K562 (cell line): Measurements from ENCODE around the gene LGSN. TPM values are rescaled to one million over a fixed set of nuclear protein-coding genes. Genes with fewer than 3 reads are reported as not detected.
"Not testable (repeated sequence)": the region's sequence is repeated elsewhere in the genome, so short reads cannot be mapped to it uniquely, and the experiment has no call there.

Experiments used
- ATAC-seq: fragments of 200-7000 bp; cut with Tn5 transposase; 3 replicates; pipeline ENCODE4 v1.9.1; 2020; ENCODE audit warnings: moderate library complexity
- BruUV-seq: library from RNA; stranded (reverse); fragments of 400-500 nt; replicated peaks from 2 replicates; lab custom pipeline; 2021; lab: Mats Ljungman, UMichigan
- CTCF ChIA-PET: fragments of 300-600 bp; formaldehyde crosslinking; extraction: SDS; loops from one replicate; lab custom pipeline; 2021; ENCODE audit warnings: low intra/inter-chr PET ratio; lab: Yijun Ruan, JAX
- POLR2A ChIA-PET: fragments of 300-600, 350-650 bp; sonication (Branson Sonifier 250); formaldehyde crosslinking; extraction: SDS; loops from one replicate; lab custom pipeline; 2021; ENCODE audit warnings: antibody characterized with exemption, inconsistent platforms; lab: Yijun Ruan, JAX
- DNase-seq, 4 experiments: peaks; one replicate each; pipeline versions ENCODE4 v3.0.0 to v3.0.0-alpha.2; 2011 to 2018; ENCODE audit warnings: low spot score in 3 of 4, mixed read lengths in 3 of 4; ENCODE audit errors: extremely low read depth in 1 of 4
- FAIRE-seq: peaks from 2 replicates; lab custom pipeline; 2011; peaks lifted over from hg19 to GRCh38; lab: Jason Lieb, UNC
- H2AFZ ChIP-seq: 2 replicates; pipeline ENCODE4 v1.6.0; 2011; ENCODE audit warnings: low read depth, low read length, control low read depth, inconsistent platforms
- H3K27ac ChIP-seq: fragments of 200-600 bp; 3 replicates; pipeline ENCODE4 v1.8.0; 2011; ENCODE audit warnings: low read depth, mild to moderate bottlenecking, control low read depth, inconsistent platforms, low read length, moderate library complexity, mixed read lengths; ENCODE audit errors: extremely low read depth
- H3K27me3 ChIP-seq, 2 experiments: fragments of 300-600 bp in 1 of 2; 2 replicates in 1 of 2; 3 replicates in 1 of 2; pipeline versions ENCODE4 v1.6.0 to v1.8.0; 2011; ENCODE audit warnings: inconsistent platforms in 2 of 2, low read length in 2 of 2, mild to moderate bottlenecking in 1 of 2, mixed read lengths in 1 of 2, moderate library complexity in 1 of 2; ENCODE audit not compliant: control insufficient read depth in 2 of 2, insufficient read depth in 2 of 2
- H3K36me3 ChIP-seq: fragments of 300-600 bp; 3 replicates; pipeline ENCODE4 v1.8.0; 2011; ENCODE audit warnings: mild to moderate bottlenecking, low read length, inconsistent platforms; ENCODE audit not compliant: control insufficient read depth, insufficient read depth
- H3K4me1 ChIP-seq, 2 experiments: fragments of 200-600 bp in 1 of 2; replicated peaks in 1 of 2; 2 replicates in 1 of 2; 3 replicates in 1 of 2; pipeline versions ENCODE4 v1.5.1 to v1.8.0; 2011; ENCODE audit warnings: inconsistent platforms in 2 of 2, low read length in 2 of 2, mild to moderate bottlenecking in 1 of 2, mixed read lengths in 1 of 2, moderate library complexity in 1 of 2; ENCODE audit not compliant: control insufficient read depth in 2 of 2, insufficient read depth in 2 of 2
- H3K4me2 ChIP-seq: 2 replicates; pipeline ENCODE4 v1.6.1; 2011; ENCODE audit warnings: low read length, control low read depth, inconsistent platforms, mixed read lengths; ENCODE audit not compliant: insufficient read depth
- H3K4me3 ChIP-seq: fragments of 200-600 bp; sonication (generic), shearing (Covaris generic); 2 replicates; pipeline ENCODE4 v1.5.1; 2016; ENCODE audit warnings: control low read depth, inconsistent platforms
- H3K79me2 ChIP-seq: fragments of 200-600 bp; 3 replicates; pipeline ENCODE4 v1.8.0; 2011; ENCODE audit warnings: low read length, inconsistent platforms; ENCODE audit not compliant: control insufficient read depth, insufficient read depth
- H3K9ac ChIP-seq, 2 experiments: 2 replicates each; pipeline versions ENCODE4 v1.6.0 to v1.6.1; 2011; ENCODE audit warnings: low read depth in 2 of 2, low read length in 2 of 2, control low read depth in 1 of 2, inconsistent platforms in 1 of 2, mild to moderate bottlenecking in 1 of 2, mixed read lengths in 1 of 2; ENCODE audit not compliant: insufficient read depth in 1 of 2
- H3K9me1 ChIP-seq: one replicate; pipeline ENCODE4 v1.6.0; 2011; ENCODE audit warnings: inconsistent platforms, mild to moderate bottlenecking, low read length, moderate library complexity; ENCODE audit not compliant: control insufficient read depth, insufficient read depth
- H3K9me3 ChIP-seq: replicated peaks from 2 replicates; pipeline ENCODE4 v1.5.1; 2011; ENCODE audit warnings: low read depth, low read length, inconsistent platforms; ENCODE audit not compliant: control insufficient read depth, insufficient read depth
- H4K20me1 ChIP-seq: replicated peaks from 2 replicates; pipeline ENCODE4 v1.6.1; 2011; ENCODE audit warnings: low read length, inconsistent platforms, mixed read lengths; ENCODE audit not compliant: control insufficient read depth, insufficient read depth
- ZNF146 ChIP-seq: IDR thresholded peaks from one replicate; pipeline ENCODE4 v1.6.1; 2018; ENCODE audit warnings: missing compliant biosample characterization; ENCODE audit not compliant: unreplicated experiment
- ZNF583 ChIP-seq: fragments of 250-450 bp; sonication (Bioruptor Pico); IDR thresholded peaks from 2 replicates; pipeline ENCODE4 v1.4.0; 2020
- ZNF695 ChIP-seq: fragments of 450-650 bp; formaldehyde crosslinking; IDR thresholded peaks from 2 replicates; pipeline ENCODE4 v1.4.0; 2020; ENCODE audit warnings: mild to moderate bottlenecking, moderate library complexity
- ZSCAN29 ChIP-seq: fragments of 450-650 bp; IDR thresholded peaks from 2 replicates; pipeline ENCODE4 v1.6.1; 2017
- WGBS: fragments of 100-300 bp; shearing (Covaris generic); methylation state at CpG from one replicate; pipeline ENCODE4 v1.1.6; 2016; ENCODE audit warnings: low coverage, mixed read lengths; ENCODE audit not compliant: insufficient coverage; ENCODE audit errors: missing lambda C conversion rate; 5-methylcytosine and 5-hydroxymethylcytosine counted together
- in situ Hi-C: fragments of 300-500 bp; cut with MboI; formaldehyde crosslinking; loops from 4 replicates; pipeline ENCODE4 v1.15.0; 2018; ENCODE audit warnings: inconsistent platforms, mixed read lengths
- intact Hi-C: fragments of 100-400 bp; cut with micrococcal nuclease; formaldehyde crosslinking; loops from 2 replicates; pipeline ENCODE4 v1.14.2; 2022
- polyA plus RNA-seq, 8 experiments: library from polyadenylated mRNA; depleted of rRNA in 4 of 8; stranded (reverse) in 5 of 8; unstranded in 3 of 8; fragments of >200 nt; fragmentation: Nextera tagmentation in 2 of 8; fragmentation: Illumina TruSeq in 1 of 8; extraction: Ambion mirVana in 2 of 8; extraction: Trizol in 1 of 8; gene quantifications; 2 replicates each; pipeline versions ENCODE4 v1.2.1 to v1.2.3, GENCODE V29; 2011 to 2014; ENCODE audit warnings: inconsistent platforms in 1 of 8, missing spikeins in 1 of 8
- total RNA-seq, 7 experiments: library from RNA; depleted of rRNA in 6 of 7; stranded (reverse); fragments of >200 nt in 6 of 7; fragmentation: Illumina TruSeq in 2 of 7; extraction: Trizol in 2 of 7; gene quantifications; 2 replicates each; pipeline versions ENCODE4 v1.2.1 to v1.2.3, GENCODE V29; 2011 to 2021; ENCODE audit warnings: low replicate concordance in 1 of 7

LGSN gene
- total and polyA plus RNA-seq, 9 of the 15 experiments (the other 6 are each of a cell fraction or from before 2014, with no cell fraction given) = 0.01 TPM; not detected in 8

DNA sequence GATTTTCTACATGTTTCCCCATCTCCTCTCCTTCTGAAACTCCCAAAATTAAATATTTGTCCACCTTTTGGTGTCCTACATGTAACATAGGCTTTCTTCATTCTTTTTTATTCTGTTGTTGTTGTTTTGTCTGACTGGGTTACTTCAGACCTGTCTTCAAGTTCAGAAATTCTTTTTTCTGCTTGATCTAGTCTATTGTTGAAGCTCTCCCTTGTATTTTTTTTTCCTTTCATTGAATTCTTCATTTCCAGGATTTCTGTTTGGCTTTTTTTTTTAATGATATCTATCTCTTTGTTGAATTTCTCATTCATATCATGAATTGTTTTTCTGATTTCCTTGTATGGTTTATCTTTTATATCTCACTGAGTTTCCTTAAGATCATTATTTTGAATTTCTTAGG is 20.6 kb upstream of the LGSN start:
- H2AFZ ChIP-seq = no peak overlapping the region
- H3K36me3 ChIP-seq = no peaks in the 10 kb centered on the region
- BruUV-seq = no TSS peak
- H3K9me3 ChIP-seq = no peaks in the 10 kb centered on the region
- in situ Hi-C loops = no loop called here
- intact Hi-C loops = no loop called here
- ChIA-PET CTCF (no interaction called here), POLR2A (no interaction called here)
- no peak overlapping the region for H3K4me3 ChIP-seq
- no peaks in the 10 kb centered on the region for H4K20me1 ChIP-seq
- no peak for TF ChIP-seq ZNF583 (CRISPR knock-in tag)
- TF ChIP-seq ZNF695 (CRISPR knock-in tag) = no peak
- no peak for TF ChIP-seq ZSCAN29
- TF ChIP-seq ZNF146 (CRISPR knock-in tag) = no peak
- no peak for ATAC-seq
- H3K79me2 ChIP-seq = no peaks in the 10 kb centered on the region
- H3K27me3 ChIP-seq = no peaks in the 10 kb centered on the region
- H3K4me1 ChIP-seq = no peaks in the 10 kb centered on the region
- H3K27ac ChIP-seq = no peak overlapping the region
- DNase-seq = no peak
- no peak overlapping the region for H3K4me2 ChIP-seq
- no peak overlapping the region for H3K9ac ChIP-seq
- no peak for FAIRE-seq
- H3K9me1 ChIP-seq = no peaks in the 10 kb centered on the region

DNA sequence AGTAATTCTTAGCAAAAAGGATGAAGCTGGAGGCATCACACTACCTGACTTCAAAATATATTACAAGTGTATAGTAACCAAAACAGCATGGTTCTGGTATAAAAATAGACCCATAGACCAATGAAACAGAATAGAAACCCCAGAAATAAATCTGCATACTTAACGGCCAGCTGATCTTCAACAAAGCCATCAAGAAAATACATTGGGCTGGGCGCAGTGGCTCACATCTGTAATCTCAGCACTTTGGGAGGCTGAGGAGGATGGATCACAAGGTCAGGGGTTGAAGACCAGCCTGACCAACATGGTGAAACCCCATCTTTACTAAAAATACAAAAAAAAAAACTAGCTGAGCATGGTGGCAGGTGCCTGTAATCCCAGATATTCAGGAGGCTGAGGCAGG is 14.9 kb upstream of the LGSN start:
- H3K4me2 ChIP-seq, H3K9me3 ChIP-seq, H3K27me3 ChIP-seq, H3K4me3 ChIP-seq, in situ Hi-C loops, H3K79me2 ChIP-seq, H4K20me1 ChIP-seq, H3K9ac ChIP-seq, H3K36me3 ChIP-seq, CTCF ChIA-PET, FAIRE-seq, H3K9me1 ChIP-seq, H3K4me1 ChIP-seq, H2AFZ ChIP-seq, H3K27ac ChIP-seq, ATAC-seq, DNase-seq, intact Hi-C loops, BruUV-seq: not testable (repeated sequence)
- POLR2A ChIA-PET = interaction anchor here (0.6 kb wide), 1 partner anchor 88 kb away, joined by 3 read pairs; no protein-coding TSS in a partner anchor
- WGBS = 0% methylated on average over 2 of the region's 2 CpGs
